MM.1S (cell line): Measurements from ENCODE around the gene POGLUT3.

ENCODE experiments used
- DNase-seq: peaks from one replicate; pipeline ENCODE4 v3.0.0-alpha.2; 2015
- H2AFZ ChIP-seq: fragments of 300-600 bp; sonication (generic); 2 replicates; pipeline ENCODE4 v1.6.0; 2016; ENCODE audit warnings: antibody characterized with exemption, low read length
- H3F3A ChIP-seq: fragments of 300-600 bp; sonication (generic); 2 replicates; pipeline ENCODE4 v1.6.1; 2016; ENCODE audit warnings: mild to moderate bottlenecking, antibody characterized with exemption, low read length, moderate library complexity, mixed read lengths; ENCODE audit not compliant: insufficient read depth
- H3K27ac ChIP-seq: fragments of 300-600 bp; sonication (generic); 2 replicates; pipeline ENCODE4 v1.5.1; 2016; ENCODE audit warnings: mild to moderate bottlenecking, low read length
- H3K27me3 ChIP-seq: fragments of 300-600 bp; sonication (generic); replicated peaks from 2 replicates; pipeline ENCODE4 v1.6.0; 2016; ENCODE audit warnings: low read length; ENCODE audit not compliant: insufficient read depth
- H3K36me3 ChIP-seq: fragments of 300-600 bp; sonication (generic); replicated peaks from 2 replicates; pipeline ENCODE4 v1.6.1; 2016; ENCODE audit warnings: mild to moderate bottlenecking, low read length, mixed read lengths; ENCODE audit not compliant: insufficient read depth
- H3K4me1 ChIP-seq: fragments of 300-600 bp; sonication (generic); 2 replicates; pipeline ENCODE4 v1.6.1; 2016; ENCODE audit warnings: low read length, mixed read lengths
- H3K4me2 ChIP-seq: fragments of 300-600 bp; sonication (generic); 2 replicates; pipeline ENCODE4 v1.6.0; 2016; ENCODE audit warnings: low read depth, low read length
- H3K4me3 ChIP-seq: fragments of 300-600 bp; sonication (generic); 2 replicates; pipeline ENCODE4 v1.5.1; 2016; ENCODE audit warnings: low read length, mixed read lengths
- H3K79me2 ChIP-seq: fragments of 300-600 bp; sonication (generic); 2 replicates; pipeline ENCODE4 v1.6.1; 2016; ENCODE audit warnings: mixed run types, low read length, mixed read lengths
- H3K9ac ChIP-seq: fragments of 300-600 bp; sonication (generic); 2 replicates; pipeline ENCODE4 v1.6.1; 2016; ENCODE audit warnings: low read length, mixed read lengths
- H3K9me2 ChIP-seq: fragments of 300-600 bp; sonication (generic); replicated peaks from 2 replicates; pipeline ENCODE4 v1.6.1; 2016; ENCODE audit warnings: mild to moderate bottlenecking, low read length, mixed read lengths; ENCODE audit not compliant: insufficient read depth
- H3K9me3 ChIP-seq: fragments of 300-600 bp; sonication (generic); replicated peaks from 2 replicates; pipeline ENCODE4 v1.6.1; 2016; ENCODE audit warnings: mild to moderate bottlenecking, low read length, mixed read lengths; ENCODE audit not compliant: insufficient read depth
- H4K20me1 ChIP-seq: fragments of 300-600 bp; sonication (generic); 2 replicates; pipeline ENCODE4 v1.6.1; 2016; ENCODE audit warnings: mild to moderate bottlenecking, low read length, moderate library complexity, mixed read lengths; ENCODE audit not compliant: insufficient read depth
- EZH2 ChIP-seq: fragments of 300-600 bp; sonication (generic); optimal IDR thresholded peaks from 2 replicates; pipeline ENCODE3; 2017; ENCODE audit warnings: low read depth, mild to moderate bottlenecking, antibody characterized with exemption, low read length, mixed read lengths
- EZH2phosphoT487 ChIP-seq: fragments of 300-600 bp; sonication (generic); IDR thresholded peaks from 2 replicates; pipeline ENCODE4 v1.6.1; 2018; ENCODE audit warnings: antibody characterized with exemption, low read length
- TF ChIP-seq, protein P1 (sequence below): fragments of 300-600 bp; sonication (generic); IDR thresholded peaks from 2 replicates; pipeline ENCODE4 v1.5.1; 2016; ENCODE audit warnings: antibody characterized with exemption, low read length, mixed read lengths

The POGLUT3 gene

DNA sequence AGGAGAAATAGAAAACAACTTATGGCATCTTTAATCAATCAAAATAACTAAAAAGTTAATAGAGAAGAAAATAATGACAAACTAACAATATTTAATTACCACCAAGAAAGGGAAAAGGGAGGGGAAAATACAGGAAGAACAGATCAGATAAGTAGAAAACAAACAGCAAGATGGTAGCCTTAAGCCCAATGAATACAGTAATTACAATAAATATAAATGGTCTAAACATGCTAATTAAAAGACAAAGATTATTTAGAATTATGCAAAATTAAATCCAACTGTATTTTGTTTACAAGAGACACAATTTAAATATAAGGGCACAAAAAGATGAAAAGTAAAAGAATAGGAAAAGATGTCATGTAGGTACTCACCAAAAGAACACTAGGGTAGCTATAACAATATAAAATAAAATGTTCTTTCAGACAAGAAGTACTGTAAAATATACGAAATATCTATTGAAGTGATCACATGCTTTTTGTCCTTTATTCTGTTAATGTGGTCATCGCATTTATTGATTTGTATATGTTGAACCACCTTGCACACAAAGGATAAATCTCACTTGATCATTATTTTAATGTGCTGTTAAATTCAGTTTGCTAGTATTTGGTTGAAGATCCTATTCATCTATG lies 44.9 kb downstream of the POGLUT3 start:
- Histone ChIP-seq H3K27ac (no peak overlapping the region), H2AFZ (no peak overlapping the region), H3K4me3 (no peak overlapping the region), H3K4me1 (no peaks in the 10 kb centered on the region), H3K9me3 (no peaks in the 10 kb centered on the region), H3K27me3 (no peaks in the 10 kb centered on the region), H3K79me2 (no peaks in the 10 kb centered on the region), H4K20me1 (no peaks in the 10 kb centered on the region), H3F3A (no peaks in the 10 kb centered on the region), H3K36me3 (no peaks in the 10 kb centered on the region), H3K9ac (no peak overlapping the region), H3K9me2 (no peaks in the 10 kb centered on the region), H3K4me2 (no peak overlapping the region)
- no peak for TF ChIP-seq EZH2phosphoT487
- TF ChIP-seq EZH2 = no peak
- TF ChIP-seq, protein P1, sequence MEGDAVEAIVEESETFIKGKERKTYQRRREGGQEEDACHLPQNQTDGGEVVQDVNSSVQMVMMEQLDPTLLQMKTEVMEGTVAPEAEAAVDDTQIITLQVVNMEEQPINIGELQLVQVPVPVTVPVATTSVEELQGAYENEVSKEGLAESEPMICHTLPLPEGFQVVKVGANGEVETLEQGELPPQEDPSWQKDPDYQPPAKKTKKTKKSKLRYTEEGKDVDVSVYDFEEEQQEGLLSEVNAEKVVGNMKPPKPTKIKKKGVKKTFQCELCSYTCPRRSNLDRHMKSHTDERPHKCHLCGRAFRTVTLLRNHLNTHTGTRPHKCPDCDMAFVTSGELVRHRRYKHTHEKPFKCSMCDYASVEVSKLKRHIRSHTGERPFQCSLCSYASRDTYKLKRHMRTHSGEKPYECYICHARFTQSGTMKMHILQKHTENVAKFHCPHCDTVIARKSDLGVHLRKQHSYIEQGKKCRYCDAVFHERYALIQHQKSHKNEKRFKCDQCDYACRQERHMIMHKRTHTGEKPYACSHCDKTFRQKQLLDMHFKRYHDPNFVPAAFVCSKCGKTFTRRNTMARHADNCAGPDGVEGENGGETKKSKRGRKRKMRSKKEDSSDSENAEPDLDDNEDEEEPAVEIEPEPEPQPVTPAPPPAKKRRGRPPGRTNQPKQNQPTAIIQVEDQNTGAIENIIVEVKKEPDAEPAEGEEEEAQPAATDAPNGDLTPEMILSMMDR = no peak
- DNase-seq = no peak
